OCI-LY1 (cell line): Measurements from ENCODE around the gene CDH26.

Experiments
- CTCF ChIP-seq: fragments of 200-600 bp; sonication (generic), shearing (Covaris generic); IDR thresholded peaks from 2 replicates; pipeline ENCODE4 v1.5.1; 2017; ENCODE audit warnings: mild to moderate bottlenecking, antibody characterized with exemption, low read length, moderate library complexity, mixed read lengths
- EZH2 ChIP-seq: fragments of 200-600 bp; sonication (generic), shearing (Covaris generic); IDR thresholded peaks from 2 replicates; pipeline ENCODE4 v1.8.0; 2017; ENCODE audit warnings: borderline replicate concordance, mixed run types, mild to moderate bottlenecking, antibody characterized with exemption, low read length, moderate library complexity, mixed read lengths

- TF ChIP-seq CTCF (no peak), EZH2 (no peak)
Observed at GRCh38 chr20:59923514-59923913, 34.7 kb upstream of the CDH26 start.
